ENCODE results near the gene GOPC.
A peak's percentile ranks its signal among the peaks of the same experiment; 100 is the strongest.

GOPC gene

DNA sequence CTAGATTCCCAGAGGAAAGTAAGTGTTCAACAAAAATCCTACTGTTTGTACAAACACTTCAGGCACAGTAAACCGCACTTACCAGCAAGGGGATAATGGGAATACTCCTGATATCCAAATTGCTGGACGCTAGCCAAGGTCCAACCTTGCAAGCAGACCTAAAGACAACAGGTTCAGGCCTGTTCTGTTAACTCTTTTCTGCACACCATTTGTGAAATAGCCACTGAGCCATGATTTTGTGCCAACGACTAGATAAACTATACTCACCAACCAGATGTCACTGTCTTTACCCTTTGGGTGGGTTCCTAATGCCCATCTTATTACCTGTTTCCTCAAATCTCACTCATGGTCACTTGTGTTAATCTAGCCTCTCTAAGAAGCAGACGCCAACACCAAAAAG is 43.5 kb downstream of the GOPC start:
- no peak for DNase-seq (ENCODE audit: low read depth)
- no peak overlapping the region for H3K4me3 ChIP-seq (replicated peaks; ENCODE audit: low read depth, low read length)
- TF ChIP-seq, protein P1, sequence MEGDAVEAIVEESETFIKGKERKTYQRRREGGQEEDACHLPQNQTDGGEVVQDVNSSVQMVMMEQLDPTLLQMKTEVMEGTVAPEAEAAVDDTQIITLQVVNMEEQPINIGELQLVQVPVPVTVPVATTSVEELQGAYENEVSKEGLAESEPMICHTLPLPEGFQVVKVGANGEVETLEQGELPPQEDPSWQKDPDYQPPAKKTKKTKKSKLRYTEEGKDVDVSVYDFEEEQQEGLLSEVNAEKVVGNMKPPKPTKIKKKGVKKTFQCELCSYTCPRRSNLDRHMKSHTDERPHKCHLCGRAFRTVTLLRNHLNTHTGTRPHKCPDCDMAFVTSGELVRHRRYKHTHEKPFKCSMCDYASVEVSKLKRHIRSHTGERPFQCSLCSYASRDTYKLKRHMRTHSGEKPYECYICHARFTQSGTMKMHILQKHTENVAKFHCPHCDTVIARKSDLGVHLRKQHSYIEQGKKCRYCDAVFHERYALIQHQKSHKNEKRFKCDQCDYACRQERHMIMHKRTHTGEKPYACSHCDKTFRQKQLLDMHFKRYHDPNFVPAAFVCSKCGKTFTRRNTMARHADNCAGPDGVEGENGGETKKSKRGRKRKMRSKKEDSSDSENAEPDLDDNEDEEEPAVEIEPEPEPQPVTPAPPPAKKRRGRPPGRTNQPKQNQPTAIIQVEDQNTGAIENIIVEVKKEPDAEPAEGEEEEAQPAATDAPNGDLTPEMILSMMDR (IDR thresholded peaks at IDR 0.05; ENCODE audit: low read length, missing control alignments), result no peak

DNA sequence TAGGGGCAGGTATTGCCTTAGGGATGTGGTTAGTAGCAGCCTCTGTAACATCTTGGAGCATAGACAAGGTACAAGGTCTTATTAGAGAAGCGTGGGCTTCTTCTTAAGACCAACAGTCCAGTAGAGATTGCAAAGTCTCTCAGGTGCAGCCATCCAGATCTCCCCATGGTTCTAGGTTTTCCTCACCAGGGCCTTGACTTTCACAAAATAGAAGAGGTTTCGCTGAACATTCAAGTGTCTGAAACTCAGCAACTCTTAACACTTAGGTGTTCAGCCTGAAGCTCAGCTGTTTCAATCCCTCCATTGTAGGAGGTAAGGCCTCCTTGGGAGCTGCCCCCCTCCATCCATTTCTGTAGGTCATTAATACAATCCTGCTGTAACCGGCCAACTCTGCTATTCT is 44.4 kb downstream of the GOPC start:
- DNase-seq (ENCODE audit: low read depth), result no peak
- H3K4me3 ChIP-seq (replicated peaks; ENCODE audit: low read depth, low read length), result no peak overlapping the region
- TF ChIP-seq, protein P1 (IDR thresholded peaks at IDR 0.05; ENCODE audit: low read length, missing control alignments), result no peak

DNA sequence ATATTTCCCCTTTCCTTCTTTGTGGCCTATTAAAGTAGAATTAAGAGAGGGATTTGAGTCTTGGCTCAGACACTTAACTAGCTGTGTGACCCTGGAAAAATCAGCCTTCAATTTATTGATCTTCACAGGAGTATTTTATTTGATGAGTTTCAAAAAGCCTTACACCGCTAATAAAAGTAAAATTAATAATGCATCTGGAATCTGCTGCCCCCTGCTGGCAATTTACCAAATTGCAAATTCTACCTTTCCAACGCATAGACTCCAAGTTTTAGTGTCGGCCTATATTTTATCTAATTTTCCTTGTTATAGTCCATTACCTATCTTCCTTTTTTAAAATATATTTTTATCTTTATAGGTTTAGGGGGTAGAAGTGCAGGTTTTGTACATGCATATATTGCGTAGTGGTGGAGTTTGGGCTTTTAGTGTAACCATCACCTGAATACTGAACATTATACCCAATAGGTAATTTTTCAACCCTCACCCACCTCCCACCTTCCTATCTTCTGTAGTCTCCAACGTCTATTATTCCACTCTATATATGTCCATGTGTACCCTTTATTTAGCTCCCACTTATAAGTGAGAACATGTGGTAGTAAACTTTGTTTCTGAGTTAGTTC is 46.3 kb downstream of the GOPC start:
- TF ChIP-seq, protein P1 (IDR thresholded peaks at IDR 0.05; ENCODE audit: low read length, missing control alignments), result peak; percentile 69
- peak; percentile 61 for DNase-seq (ENCODE audit: low read depth)
- no peak overlapping the region for H3K4me3 ChIP-seq (replicated peaks; ENCODE audit: low read depth, low read length)

DNA sequence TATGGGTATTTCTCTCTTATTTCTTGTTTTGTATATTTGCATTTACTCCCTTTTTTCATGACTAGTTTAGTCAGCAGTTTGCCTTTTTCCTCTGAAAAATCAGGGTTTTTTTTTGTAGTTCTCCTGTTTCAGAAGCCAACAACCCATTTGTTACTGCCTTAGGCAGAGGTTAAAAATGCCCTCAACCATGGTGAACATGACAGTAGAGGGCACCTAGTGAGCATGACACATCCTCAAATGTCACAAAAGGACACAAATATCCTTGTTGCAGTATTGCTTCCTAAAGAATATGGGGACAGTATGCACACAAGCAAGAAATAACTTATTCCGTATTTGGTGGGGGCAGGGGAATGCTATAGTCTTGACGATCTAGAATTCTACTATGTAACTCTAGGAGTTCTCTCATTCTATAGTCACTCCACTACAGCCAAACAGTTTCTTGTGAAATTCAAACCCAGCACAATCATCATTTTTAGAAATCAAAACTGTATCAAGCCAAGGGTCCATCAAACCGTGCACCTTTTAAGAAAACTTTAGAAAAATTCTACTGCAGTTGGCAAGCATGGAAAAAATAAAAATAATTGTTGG is 47.0 kb downstream of the GOPC start:
- DNase-seq (ENCODE audit: low read depth), result no peak
- TF ChIP-seq, protein P1 (IDR thresholded peaks at IDR 0.05; ENCODE audit: low read length, missing control alignments), result no peak
- no peak overlapping the region for H3K4me3 ChIP-seq (replicated peaks; ENCODE audit: low read depth, low read length)

DNA sequence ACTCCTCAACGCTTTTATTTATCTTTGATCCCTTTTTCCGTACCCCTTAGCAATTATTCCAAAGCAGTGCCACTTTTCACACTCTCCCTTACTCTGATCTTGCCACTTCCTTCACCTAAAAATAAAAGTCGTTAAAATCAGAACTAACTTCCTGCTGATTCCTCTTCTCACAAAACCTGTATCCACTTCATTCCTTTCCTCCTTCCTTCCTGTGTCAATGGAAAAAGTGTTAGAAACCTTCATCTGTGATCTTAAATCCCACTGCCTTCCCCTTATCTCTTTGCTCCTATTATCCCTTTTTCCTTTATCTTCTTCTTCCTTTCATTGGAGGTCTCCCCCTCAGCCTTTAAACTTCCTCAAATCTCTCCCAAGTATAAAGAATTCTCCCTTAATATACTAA is 49.2 kb downstream of the GOPC start:
- TF ChIP-seq, protein P1 (IDR thresholded peaks at IDR 0.05; ENCODE audit: low read length, missing control alignments), result no peak
- no peak for DNase-seq (ENCODE audit: low read depth)
- H3K4me3 ChIP-seq (replicated peaks; ENCODE audit: low read depth, low read length), result no peak overlapping the region

DNA sequence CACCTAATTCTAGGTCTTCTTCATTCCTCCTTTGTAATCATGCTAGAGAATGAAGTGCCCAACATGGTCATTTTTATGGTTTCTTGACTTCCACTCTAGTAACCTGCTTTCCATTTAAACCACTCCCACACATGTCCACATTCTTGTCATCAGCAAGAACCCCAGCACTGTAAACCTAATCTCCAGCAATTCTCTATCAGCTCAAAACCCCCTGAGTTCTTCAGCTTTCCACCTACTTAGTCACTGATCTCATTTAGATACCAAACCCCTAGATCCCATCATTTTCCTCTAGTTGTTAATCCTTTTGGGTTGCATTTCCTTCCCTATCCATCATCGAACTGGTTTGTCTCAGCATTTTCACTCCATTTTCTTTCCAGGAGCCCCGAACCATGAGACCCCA is 49.7 kb downstream of the GOPC start:
- TF ChIP-seq, protein P1 (IDR thresholded peaks at IDR 0.05; ENCODE audit: low read length, missing control alignments), result no peak
- DNase-seq (ENCODE audit: low read depth), result no peak
- no peak overlapping the region for H3K4me3 ChIP-seq (replicated peaks; ENCODE audit: low read depth, low read length)

Data from fibroblast of pulmonary artery (primary cell).